RWPE1 (cell line): ENCODE results near the gene GNMT.

ENCODE experiments used
- CTCF ChIA-PET: fragments of 350-600 bp; sonication (Branson Sonifier 250); formaldehyde crosslinking; extraction: SDS; loops from one replicate; lab custom pipeline; 2021; lab: Yijun Ruan, JAX
- POLR2A ChIA-PET: fragments of 400-600 bp; formaldehyde crosslinking; extraction: SDS; loops from one replicate; lab custom pipeline; 2020; ENCODE audit warnings: antibody characterized with exemption; ENCODE audit not compliant: low non-redundant PET; lab: Yijun Ruan, JAX
- DNase-seq: peaks from one replicate; pipeline ENCODE4 v3.0.0; 2012; ENCODE audit warnings: low spot score
- H3K27ac ChIP-seq: fragments of 450-650 bp; 2 replicates; pipeline ENCODE4 v1.5.1; 2017
- TF ChIP-seq, protein P1 (sequence below): fragments of 450-650 bp; conservative IDR thresholded peaks from 2 replicates; pipeline ENCODE4 v1.5.1; 2017; ENCODE audit warnings: low read depth, mild to moderate bottlenecking

Gene GNMT

DNA sequence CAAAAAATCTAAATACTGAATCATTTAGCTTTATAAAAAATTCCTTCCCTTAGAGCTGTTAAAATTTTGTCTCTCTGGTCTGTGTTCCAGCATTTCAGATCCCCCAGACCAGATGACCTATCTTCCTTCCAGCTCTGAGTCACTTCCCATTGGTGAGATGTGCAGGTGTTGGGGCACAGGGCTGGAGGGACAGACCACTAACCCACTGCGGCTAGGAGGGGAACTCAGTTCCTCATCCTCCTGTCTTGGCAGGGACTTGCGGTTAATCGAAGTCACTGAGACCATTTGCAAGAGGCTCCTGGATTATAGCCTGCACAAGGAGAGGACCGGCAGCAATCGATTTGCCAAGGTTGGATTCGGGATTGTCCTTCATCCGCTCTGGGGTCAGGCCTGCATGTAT is 25.2 kb upstream of the GNMT start:
- ChIA-PET CTCF (no interaction called here), POLR2A (no interaction called here)
- DNase-seq, result no peak
- TF ChIP-seq, protein P1, sequence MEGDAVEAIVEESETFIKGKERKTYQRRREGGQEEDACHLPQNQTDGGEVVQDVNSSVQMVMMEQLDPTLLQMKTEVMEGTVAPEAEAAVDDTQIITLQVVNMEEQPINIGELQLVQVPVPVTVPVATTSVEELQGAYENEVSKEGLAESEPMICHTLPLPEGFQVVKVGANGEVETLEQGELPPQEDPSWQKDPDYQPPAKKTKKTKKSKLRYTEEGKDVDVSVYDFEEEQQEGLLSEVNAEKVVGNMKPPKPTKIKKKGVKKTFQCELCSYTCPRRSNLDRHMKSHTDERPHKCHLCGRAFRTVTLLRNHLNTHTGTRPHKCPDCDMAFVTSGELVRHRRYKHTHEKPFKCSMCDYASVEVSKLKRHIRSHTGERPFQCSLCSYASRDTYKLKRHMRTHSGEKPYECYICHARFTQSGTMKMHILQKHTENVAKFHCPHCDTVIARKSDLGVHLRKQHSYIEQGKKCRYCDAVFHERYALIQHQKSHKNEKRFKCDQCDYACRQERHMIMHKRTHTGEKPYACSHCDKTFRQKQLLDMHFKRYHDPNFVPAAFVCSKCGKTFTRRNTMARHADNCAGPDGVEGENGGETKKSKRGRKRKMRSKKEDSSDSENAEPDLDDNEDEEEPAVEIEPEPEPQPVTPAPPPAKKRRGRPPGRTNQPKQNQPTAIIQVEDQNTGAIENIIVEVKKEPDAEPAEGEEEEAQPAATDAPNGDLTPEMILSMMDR, result no peak
- peak overlapping the region; percentile 11; the same call in 1 of the 2 replicates for H3K27ac ChIP-seq

- TF ChIP-seq, protein P1, result no peak
- no peak overlapping the region for H3K27ac ChIP-seq
- CTCF ChIA-PET, result no interaction called here
Observed at GRCh38 chr6:42936398-42936797, 24.2 kb upstream of the GNMT start.

GRCh38 chr6:42937548-42938427 is 22.8 kb upstream of the GNMT start:
- TF ChIP-seq, protein P1, result no peak
- ChIA-PET POLR2A (no interaction called here), CTCF (no interaction called here)
- no peak for DNase-seq
- peak overlapping the region; percentile 32 for H3K27ac ChIP-seq

More at GRCh38 chr6:42936398-42936797, 24.2 kb upstream of the GNMT start:
- POLR2A ChIA-PET, result no interaction called here
- no peak for DNase-seq

- TF ChIP-seq, protein P1, result no peak
- CTCF ChIA-PET, result no interaction called here
- POLR2A ChIA-PET, result no interaction called here
- DNase-seq, result no peak
- H3K27ac ChIP-seq, result peak overlapping the region; percentile 32
Observed at GRCh38 chr6:42938428-42938796, 22.1 kb upstream of the GNMT start.

DNA sequence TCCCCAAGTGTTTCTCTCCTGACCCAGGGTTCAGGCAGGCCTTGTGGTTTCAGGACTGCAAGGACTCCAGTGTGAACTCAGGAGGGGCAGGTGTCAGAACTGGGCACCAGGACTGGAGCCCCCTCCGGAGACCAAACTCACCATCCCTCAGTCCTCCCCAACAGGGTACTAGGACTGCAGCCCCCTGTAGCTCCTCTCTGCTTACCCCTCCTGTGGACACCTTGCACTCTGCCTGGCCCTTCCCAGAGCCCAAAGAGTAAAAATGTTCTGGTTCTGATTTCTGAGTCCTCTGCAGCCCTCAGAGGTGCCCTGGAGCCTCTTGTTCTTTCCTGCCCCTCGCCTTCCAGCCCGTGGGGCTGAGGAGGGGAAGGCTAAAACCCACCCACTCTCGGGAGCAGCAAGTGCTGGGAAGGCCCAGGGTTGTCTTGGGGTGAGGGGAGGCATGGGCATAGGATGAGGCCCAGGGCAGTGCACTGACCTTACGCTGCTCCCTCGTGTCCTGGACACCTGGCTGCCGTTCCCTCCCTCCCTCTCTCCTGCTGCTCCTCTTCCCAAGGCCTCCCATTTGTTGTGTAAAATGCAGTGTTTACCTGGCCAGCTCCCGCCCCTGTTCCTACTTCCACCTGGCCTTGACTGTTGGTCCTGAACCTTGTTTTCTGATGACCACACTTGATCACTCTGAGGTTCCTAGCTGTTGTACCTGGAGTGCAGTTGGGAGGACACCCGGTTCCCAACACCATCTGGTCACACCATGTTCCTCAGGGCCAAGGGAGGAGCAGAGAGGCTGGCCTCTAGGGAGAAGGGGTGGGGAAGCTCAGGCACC is 21.4 kb upstream of the GNMT start:
- peak overlapping the region; percentile 32 for H3K27ac ChIP-seq
- CTCF ChIA-PET, result no interaction called here
- TF ChIP-seq, protein P1, result no peak
- POLR2A ChIA-PET, result no interaction called here
- no peak for DNase-seq

DNA sequence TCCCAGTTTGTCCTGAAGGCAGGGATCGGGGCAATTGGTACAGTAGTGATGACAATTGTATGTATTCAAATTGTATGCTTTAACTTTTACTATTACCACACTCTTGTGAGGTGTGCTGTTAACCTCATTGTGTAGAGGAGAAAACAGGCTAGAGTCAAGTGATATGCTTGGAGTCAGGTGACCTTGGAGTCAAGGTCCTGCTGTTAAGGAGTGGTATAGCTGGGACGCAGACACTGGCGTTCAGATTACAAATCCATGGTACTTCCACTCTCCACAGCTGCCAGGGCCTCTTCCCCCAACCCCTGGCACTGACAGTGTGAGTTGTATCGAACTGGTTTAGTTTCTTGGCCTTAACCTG is 20.8 kb upstream of the GNMT start:
- DNase-seq, result no peak
- ChIA-PET CTCF (no interaction called here), POLR2A (no interaction called here)
- peak overlapping the region; percentile 32 for H3K27ac ChIP-seq
- TF ChIP-seq, protein P1, result no peak
